Activated naive CD8-positive, alpha-beta T cell treated with anti-CD3 and anti-CD28 coated beads, Interleukin-2, amount 10 ng/mL, durations not matched to agents 7 days and 5 days (primary cell): Measurements from ENCODE around the gene DBNL. TPM values are rescaled to one million over a fixed set of nuclear protein-coding genes. Genes with fewer than 3 reads are reported as not detected.
A peak's percentile ranks its signal among the peaks of the same experiment; 100 is the strongest.

Source experiments
- ATAC-seq: fragments of 150-1000 bp; cut with Tn5 transposase; one replicate; pipeline ENCODE4 v1.10.0; 2021; ENCODE audit warnings: low read depth, moderate library complexity
- POLR2A ChIA-PET: fragments of 350-600 bp; sonication (Branson Sonifier 250); formaldehyde crosslinking; loops from one replicate; lab custom pipeline; 2021; ENCODE audit warnings: antibody characterized with exemption; lab: Charles Lee
- DNase-seq: peaks from one replicate; pipeline ENCODE4 v3.0.0; 2021
- H3K27ac Mint-ChIP-seq: one replicate; pipeline ENCODE4 v1.8.0; 2022; ENCODE audit warnings: mild to moderate bottlenecking, mixed read lengths
- H3K27me3 Mint-ChIP-seq: one replicate; pipeline ENCODE4 v1.8.0; 2022; ENCODE audit warnings: mild to moderate bottlenecking, moderate library complexity, mixed read lengths
- H3K36me3 Mint-ChIP-seq: one replicate; pipeline ENCODE4 v1.8.0; 2021; ENCODE audit warnings: mild to moderate bottlenecking, mixed read lengths
- H3K4me1 Mint-ChIP-seq: one replicate; pipeline ENCODE4 v1.8.0; 2021; ENCODE audit warnings: mixed read lengths
- H3K4me3 Mint-ChIP-seq: one replicate; pipeline ENCODE4 v1.8.0; 2022; ENCODE audit warnings: mild to moderate bottlenecking, moderate library complexity, mixed read lengths
- H3K9me3 Mint-ChIP-seq: one replicate; pipeline ENCODE4 v1.8.0; 2021; ENCODE audit warnings: mixed read lengths
- total RNA-seq, 2 experiments: library from RNA; stranded (reverse); gene quantifications; one replicate each; pipeline ENCODE4 v1.2.3, GENCODE V29; 2021

DBNL gene
- total RNA-seq, 2 experiments from 2014 or later: 152 to 157 TPM

DNA sequence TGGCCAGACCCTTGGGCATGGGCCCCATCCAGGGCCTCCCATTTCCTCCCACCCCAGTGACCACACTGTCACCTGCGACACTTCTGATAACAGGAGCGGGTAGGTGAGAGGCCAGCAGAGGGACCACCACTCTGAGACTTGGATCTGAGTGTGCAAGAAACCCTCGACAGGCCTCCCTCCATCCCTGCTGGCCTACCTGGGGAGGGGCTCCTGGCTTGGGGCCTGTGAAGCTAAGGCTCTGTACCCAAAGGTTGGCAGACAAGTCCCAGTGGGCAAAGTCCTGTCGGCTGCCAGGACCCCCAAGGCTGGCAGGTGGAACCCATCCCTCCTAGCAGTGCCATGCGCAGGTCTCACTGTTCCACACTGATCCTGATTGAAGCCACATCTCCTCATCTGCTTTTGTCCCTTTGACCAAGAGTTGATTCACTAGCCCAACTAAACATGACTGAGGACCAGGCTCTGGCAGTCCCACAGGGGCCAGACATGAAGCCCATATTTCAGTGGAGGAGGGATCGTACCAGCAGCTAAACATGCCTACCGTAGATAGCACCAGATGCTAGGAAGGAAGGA lies 22.1 kb downstream of the DBNL start:
- peaks cover 4% of the 10 kb centered on the region for H3K36me3 Mint-ChIP-seq
- peaks cover 9% of the 10 kb centered on the region for H3K4me1 Mint-ChIP-seq
- ATAC-seq (peak; percentile 5), DNase-seq (peak; percentile 33)
- peak overlapping the region; percentile 35 for H3K27ac Mint-ChIP-seq
- POLR2A ChIA-PET: interaction anchor here (0.6 to 3.6 kb wide), 7 partner anchors 8 to 858 kb away, joined by 3 to 22 read pairs (median 3); partner anchors contain the start of genes DBNL and YKT6
- H3K4me3 Mint-ChIP-seq: no peak overlapping the region
- no peaks in the 10 kb centered on the region for H3K9me3 Mint-ChIP-seq
- no peaks in the 10 kb centered on the region for H3K27me3 Mint-ChIP-seq

GRCh38 chr7:44067064-44067951 lies 22.8 kb downstream of the DBNL start:
- peak overlapping the region; percentile 35 for H3K27ac Mint-ChIP-seq
- H3K27me3 Mint-ChIP-seq: no peaks in the 10 kb centered on the region
- H3K9me3 Mint-ChIP-seq: no peaks in the 10 kb centered on the region
- DNase-seq: peak; percentile 27
- no peak overlapping the region for H3K4me3 Mint-ChIP-seq
- peaks cover 14% of the 10 kb centered on the region for H3K4me1 Mint-ChIP-seq
- no peak for ATAC-seq
- POLR2A ChIA-PET: interaction anchor here (0.7 to 3.6 kb wide), 7 partner anchors 7 to 22 kb away, joined by 3 to 22 read pairs (median 4); partner anchors contain the start of gene DBNL
- peaks cover 3% of the 10 kb centered on the region for H3K36me3 Mint-ChIP-seq

DNA sequence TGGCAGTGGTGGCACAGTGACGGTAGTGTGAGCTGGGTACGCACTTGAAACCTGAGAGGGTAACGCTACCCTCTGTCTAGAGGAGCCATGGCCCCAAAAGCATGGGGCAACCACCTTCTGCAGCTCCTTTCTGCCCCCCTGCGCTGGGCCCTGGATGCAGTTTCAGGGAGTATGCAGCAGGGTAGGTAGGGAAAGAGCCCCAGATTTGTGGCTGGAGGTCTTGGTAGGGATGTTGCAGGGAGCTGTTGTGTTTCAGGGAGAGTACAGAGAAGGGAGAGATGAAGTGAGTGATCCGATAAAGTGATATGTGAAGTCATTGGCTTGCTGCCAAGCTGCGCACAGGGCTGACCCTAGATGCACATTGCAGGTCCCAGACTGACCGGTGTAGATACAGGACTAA lies 23.6 kb downstream of the DBNL start:
- H3K27ac Mint-ChIP-seq: no peak overlapping the region
- no peaks in the 10 kb centered on the region for H3K36me3 Mint-ChIP-seq
- POLR2A ChIA-PET: interaction anchor here (0.7 to 3.6 kb wide), 4 partner anchors 9 to 23 kb away, joined by 3 to 22 read pairs (median 4); partner anchors contain the start of gene DBNL
- no peak overlapping the region for H3K4me3 Mint-ChIP-seq
- DNase-seq (no peak), ATAC-seq (no peak)
- H3K9me3 Mint-ChIP-seq: no peaks in the 10 kb centered on the region
- H3K4me1 Mint-ChIP-seq: peaks cover 18% of the 10 kb centered on the region
- H3K27me3 Mint-ChIP-seq: no peaks in the 10 kb centered on the region

DNA sequence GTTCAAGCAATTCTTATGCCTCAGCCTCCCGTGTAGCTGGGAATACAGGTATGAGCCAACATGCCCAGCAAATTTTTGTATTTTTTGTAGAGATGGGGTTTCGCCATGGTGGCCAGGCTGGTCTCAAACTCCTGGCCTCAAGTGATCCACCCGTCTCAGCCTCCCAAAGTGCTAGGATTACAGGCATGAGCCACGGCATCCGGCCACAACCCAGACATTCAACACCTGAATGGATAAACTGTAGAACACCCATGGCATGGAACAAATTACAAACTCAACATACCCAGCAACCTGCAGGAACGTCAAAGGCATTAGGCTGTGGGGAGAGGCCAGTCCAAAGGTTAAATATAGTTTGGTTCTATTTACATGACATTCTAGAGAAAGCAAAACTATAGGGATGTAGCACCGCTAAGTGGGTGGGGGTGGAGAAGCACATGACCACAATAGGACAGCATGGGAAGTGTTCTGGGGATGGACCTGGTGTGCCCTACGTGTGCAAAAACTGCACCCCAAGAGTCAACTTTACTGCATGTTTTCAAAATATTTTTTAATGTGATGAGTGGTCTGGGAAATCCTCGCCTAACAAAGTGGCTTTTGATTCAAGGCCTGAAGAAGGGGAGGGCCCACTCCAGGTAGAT lies 27.3 kb downstream of the DBNL start:
- Mint-ChIP-seq H3K4me3 (peak overlapping the region; percentile 7), H3K9me3 (no peaks in the 10 kb centered on the region), H3K36me3 (peaks cover 5% of the 10 kb centered on the region), H3K27ac (peak overlapping the region; percentile 31), H3K27me3 (no peaks in the 10 kb centered on the region), H3K4me1 (peaks cover 18% of the 10 kb centered on the region)
- no peak for DNase-seq
- no peak for ATAC-seq
- POLR2A ChIA-PET: interaction anchor here (0.8 to 1.6 kb wide), 3 partner anchors 10 to 130 kb away, joined by 3 to 7 read pairs (median 3); no protein-coding TSS in a partner anchor

DNA sequence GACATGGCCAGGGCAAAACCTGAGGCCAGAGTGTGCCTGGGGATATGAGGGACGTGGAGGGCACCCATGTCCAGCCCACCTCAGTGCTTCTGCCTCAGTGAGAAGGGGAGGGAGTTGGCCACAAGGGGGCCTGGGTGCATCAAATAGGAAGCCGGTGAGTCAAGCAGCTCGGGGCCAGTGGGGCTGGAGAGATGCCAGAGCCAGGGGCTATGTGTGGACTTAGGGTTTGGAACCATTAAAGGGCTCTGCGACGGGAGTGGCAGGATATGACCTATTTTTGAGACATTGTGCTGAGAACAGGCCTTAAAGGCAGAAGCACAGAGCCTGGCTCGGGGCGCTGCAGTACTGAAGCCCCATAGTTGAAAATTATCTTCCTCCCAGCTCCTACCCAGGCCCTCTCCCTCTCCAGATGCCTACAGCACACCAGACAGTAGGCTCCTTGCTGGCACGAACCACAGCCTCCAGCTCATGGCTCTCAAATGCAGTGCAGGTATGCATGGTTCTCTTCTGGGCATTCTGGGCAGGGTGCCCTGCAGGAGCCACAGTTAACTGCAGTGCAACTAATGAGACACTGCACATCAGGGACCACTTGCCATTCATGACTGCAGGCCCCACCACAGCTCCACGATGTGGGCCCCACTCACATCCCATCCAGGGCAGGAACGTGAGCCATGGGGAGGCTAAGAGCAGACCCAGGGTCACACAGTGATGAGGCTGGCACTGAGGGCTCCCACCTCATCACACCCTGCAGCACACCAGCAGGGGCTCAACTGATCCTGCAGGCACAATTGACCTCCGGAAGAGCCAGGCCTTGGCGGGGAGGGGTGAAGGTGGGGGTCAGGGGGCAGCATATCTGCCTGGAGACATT lies 28.1 kb downstream of the DBNL start:
- POLR2A ChIA-PET: interaction anchor here (0.8 to 1.3 kb wide), 2 partner anchors 9 to 32 kb away, joined by 3 to 7 read pairs; no protein-coding TSS in a partner anchor
- Mint-ChIP-seq H3K27ac (peak overlapping the region; percentile 21), H3K4me3 (no peak overlapping the region), H3K36me3 (peaks cover 6% of the 10 kb centered on the region), H3K4me1 (peaks cover 20% of the 10 kb centered on the region), H3K9me3 (no peaks in the 10 kb centered on the region), H3K27me3 (no peaks in the 10 kb centered on the region)
- ATAC-seq: peak; percentile 40
- peak; percentile 53 for DNase-seq

DNA sequence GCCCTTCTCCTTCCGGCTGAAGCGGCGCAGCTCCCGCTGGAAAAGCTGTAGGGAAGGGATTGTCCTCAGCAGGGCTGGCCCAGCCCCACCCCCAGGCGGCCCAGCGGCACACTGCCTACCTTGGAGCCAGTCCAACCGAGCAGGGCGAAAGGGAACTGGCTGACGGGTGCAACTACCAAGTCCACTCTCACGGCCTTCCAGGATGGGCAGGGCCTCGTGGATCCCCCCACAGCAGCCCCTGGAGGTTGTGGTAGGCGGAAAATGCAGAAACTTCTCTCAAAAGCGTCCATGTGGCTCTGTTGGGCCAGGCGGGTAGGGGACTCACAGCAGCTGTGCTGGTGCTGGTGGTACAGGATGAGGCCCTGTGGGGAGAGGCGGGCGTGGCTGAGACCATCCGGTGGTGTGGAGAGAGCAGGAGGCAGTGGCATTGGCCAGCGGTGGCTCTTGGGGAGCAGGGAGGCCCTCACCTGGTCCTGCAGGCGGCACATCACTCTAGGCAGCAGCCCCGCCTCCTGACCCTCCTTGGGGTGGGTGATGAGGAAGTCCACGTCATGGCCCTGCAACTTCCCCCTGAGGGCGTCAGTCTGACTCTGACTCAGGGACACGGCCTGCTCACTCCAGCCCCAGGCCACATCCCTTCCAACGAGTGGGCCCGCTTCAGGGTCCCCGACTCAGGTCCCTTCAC lies 29.3 kb downstream of the DBNL start:
- H3K27me3 Mint-ChIP-seq: no peaks in the 10 kb centered on the region
- ATAC-seq (peak; percentile 93), DNase-seq (peak; percentile 69)
- no peaks in the 10 kb centered on the region for H3K9me3 Mint-ChIP-seq
- H3K4me3 Mint-ChIP-seq: peak overlapping the region; percentile 68
- peaks cover 31% of the 10 kb centered on the region for H3K4me1 Mint-ChIP-seq
- peaks cover 15% of the 10 kb centered on the region for H3K36me3 Mint-ChIP-seq
- H3K27ac Mint-ChIP-seq: peak overlapping the region; percentile 79
- POLR2A ChIA-PET: interaction anchor here (1.3 to 2.4 kb wide), 2 partner anchors 8 to 29 kb away, joined by 3 to 10 read pairs; partner anchors contain the start of gene DBNL

GRCh38 chr7:44074349-44074695 lies 29.8 kb downstream of the DBNL start:
- peak overlapping the region; percentile 79 for H3K27ac Mint-ChIP-seq
- DNase-seq (no peak), ATAC-seq (peak; percentile 4)
- H3K9me3 Mint-ChIP-seq: no peaks in the 10 kb centered on the region
- H3K36me3 Mint-ChIP-seq: peaks cover 15% of the 10 kb centered on the region
- POLR2A ChIA-PET: interaction anchor here (1.0 to 2.4 kb wide), 3 partner anchors 8 to 56 kb away, joined by 3 to 10 read pairs (median 3); partner anchors contain the start of gene DBNL
- H3K27me3 Mint-ChIP-seq: no peaks in the 10 kb centered on the region
- H3K4me3 Mint-ChIP-seq: peak overlapping the region; percentile 16
- H3K4me1 Mint-ChIP-seq: peaks cover 33% of the 10 kb centered on the region

GRCh38 chr7:44075296-44076075 lies 31.0 kb downstream of the DBNL start:
- no peak for DNase-seq
- ATAC-seq: no peak
- Mint-ChIP-seq H3K4me3 (no peak overlapping the region), H3K9me3 (no peaks in the 10 kb centered on the region), H3K36me3 (peaks cover 15% of the 10 kb centered on the region), H3K4me1 (peaks cover 31% of the 10 kb centered on the region), H3K27ac (peak overlapping the region; percentile 79), H3K27me3 (no peaks in the 10 kb centered on the region)
- POLR2A ChIA-PET: interaction anchor here (0.5 to 2.4 kb wide), 6 partner anchors 11 to 507 kb away, joined by 3 to 10 read pairs (median 3); partner anchors contain the start of genes DBNL, POLD2 and TMED4

GRCh38 chr7:44076101-44076895 lies 31.8 kb downstream of the DBNL start:
- Mint-ChIP-seq H3K4me3 (no peak overlapping the region), H3K27me3 (no peaks in the 10 kb centered on the region), H3K27ac (no peak overlapping the region), H3K36me3 (peaks cover 19% of the 10 kb centered on the region), H3K4me1 (peaks cover 36% of the 10 kb centered on the region), H3K9me3 (no peaks in the 10 kb centered on the region)
- DNase-seq (no peak), ATAC-seq (no peak)
- POLR2A ChIA-PET: interaction anchor here (1.2 to 1.4 kb wide), 3 partner anchors 12 to 47 kb away, joined by 3 read pairs; partner anchors contain the start of gene POLD2

GRCh38 chr7:44077061-44077460 lies 32.6 kb downstream of the DBNL start:
- H3K9me3 Mint-ChIP-seq: no peaks in the 10 kb centered on the region
- no peak overlapping the region for H3K4me3 Mint-ChIP-seq
- peaks cover 19% of the 10 kb centered on the region for H3K36me3 Mint-ChIP-seq
- POLR2A ChIA-PET: no interaction called here
- H3K4me1 Mint-ChIP-seq: peaks cover 35% of the 10 kb centered on the region
- no peaks in the 10 kb centered on the region for H3K27me3 Mint-ChIP-seq
- DNase-seq: no peak
- H3K27ac Mint-ChIP-seq: peak overlapping the region; percentile 51
- no peak for ATAC-seq
